HG03175 (cell line): ENCODE data around the gene MAPK6.
"Not testable (repeated sequence)": the region's sequence is repeated elsewhere in the genome, so short reads cannot be mapped to it uniquely, and the experiment has no call there.

Experiments
- ATAC-seq: cut with Tn5 transposase; IDR thresholded peaks from one replicate; pipeline ENCODE4 v1.9.1; 2021; ENCODE audit warnings: mild to moderate bottlenecking, moderate library complexity; ENCODE audit not compliant: unreplicated experiment

Gene MAPK6

DNA sequence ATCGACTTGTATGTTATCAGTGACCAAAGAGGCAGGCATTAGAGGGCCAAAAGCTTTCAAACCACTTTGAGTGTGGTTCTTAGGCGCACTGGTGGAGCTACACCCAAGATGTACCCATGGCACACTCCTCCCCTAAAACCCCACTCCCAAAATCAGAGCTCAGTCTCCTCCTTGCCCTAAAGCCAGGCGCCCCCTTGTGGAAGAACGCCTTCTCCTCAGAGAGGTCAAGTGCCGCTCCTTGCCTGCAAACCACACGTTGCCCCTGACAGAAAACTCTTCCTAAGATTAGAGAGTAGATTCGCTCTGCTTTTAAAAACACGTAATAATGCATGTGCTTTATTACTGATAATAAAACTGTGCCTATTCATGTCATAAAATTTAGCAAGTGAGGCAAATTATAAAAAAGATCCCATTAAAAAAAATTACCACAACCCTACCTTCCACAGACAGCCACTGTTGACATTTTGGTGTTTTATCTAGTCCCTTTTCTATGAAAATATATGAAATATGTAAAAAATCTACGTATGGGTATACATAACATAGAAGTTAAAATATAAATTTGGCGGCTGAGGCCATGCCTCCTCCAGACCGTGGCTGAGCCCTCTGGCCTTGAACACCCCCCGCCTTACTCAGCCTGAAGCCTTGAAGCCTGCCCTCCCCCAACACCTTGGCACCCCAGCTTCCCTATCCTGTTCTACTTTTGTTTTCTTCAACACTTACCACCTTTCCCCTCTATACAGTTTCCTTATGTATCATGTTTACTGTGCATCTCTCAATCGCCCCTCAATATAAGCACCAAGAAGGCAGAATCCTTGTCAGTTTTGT is 60.1 kb downstream of the MAPK6 start:
- no peak for ATAC-seq

DNA sequence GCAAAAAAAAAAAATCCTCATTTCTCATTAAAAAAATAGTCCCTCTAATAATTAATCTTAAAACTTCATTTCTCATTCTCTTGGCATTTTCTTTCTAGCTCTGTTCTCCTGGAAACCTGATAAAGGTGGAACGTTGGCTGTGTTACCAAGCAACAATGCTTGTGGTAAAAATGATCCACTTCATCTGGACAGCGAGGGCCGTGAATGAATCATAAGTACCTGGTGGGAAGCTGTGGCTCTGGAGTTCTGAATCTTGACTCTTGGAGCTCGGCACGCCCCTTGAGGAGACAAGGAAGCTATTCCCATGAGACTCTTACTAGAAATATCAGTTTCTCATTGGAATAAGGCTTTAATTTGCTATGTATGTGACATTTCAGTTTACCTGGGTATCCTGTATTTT is 61.0 kb downstream of the MAPK6 start:
- no peak for ATAC-seq

DNA sequence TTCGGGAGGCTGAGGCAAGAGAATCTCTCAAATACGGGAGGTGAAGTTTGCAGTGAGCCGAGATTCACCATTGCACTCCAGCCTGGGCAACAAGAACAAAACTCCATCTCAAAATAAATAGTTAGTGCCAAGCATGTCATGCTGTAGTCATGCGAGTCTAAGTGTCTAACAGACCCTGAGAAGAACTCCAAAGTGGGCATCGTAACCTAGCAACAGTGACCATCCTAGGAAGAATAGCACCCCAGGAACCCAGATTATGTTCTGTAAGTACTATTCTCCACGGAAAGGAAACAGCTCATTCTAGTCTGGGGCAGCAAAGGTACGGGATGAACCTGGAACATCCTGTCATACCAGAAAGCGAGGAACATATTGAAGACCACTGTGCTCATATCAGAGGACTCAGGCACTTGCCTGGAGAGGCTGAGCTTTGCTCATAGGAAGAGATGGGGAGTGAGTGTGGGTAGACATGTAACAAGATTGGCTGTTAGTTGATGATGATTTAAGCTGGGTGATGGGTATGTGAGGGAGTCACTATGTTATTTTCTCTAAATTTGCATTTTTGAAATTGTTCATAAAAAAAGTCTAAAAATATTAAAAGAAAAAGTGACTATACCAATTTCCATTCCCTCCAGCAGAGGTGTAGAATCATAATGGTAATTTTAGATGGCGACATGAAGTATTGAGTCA is 61.8 kb downstream of the MAPK6 start:
- ATAC-seq = no peak

DNA sequence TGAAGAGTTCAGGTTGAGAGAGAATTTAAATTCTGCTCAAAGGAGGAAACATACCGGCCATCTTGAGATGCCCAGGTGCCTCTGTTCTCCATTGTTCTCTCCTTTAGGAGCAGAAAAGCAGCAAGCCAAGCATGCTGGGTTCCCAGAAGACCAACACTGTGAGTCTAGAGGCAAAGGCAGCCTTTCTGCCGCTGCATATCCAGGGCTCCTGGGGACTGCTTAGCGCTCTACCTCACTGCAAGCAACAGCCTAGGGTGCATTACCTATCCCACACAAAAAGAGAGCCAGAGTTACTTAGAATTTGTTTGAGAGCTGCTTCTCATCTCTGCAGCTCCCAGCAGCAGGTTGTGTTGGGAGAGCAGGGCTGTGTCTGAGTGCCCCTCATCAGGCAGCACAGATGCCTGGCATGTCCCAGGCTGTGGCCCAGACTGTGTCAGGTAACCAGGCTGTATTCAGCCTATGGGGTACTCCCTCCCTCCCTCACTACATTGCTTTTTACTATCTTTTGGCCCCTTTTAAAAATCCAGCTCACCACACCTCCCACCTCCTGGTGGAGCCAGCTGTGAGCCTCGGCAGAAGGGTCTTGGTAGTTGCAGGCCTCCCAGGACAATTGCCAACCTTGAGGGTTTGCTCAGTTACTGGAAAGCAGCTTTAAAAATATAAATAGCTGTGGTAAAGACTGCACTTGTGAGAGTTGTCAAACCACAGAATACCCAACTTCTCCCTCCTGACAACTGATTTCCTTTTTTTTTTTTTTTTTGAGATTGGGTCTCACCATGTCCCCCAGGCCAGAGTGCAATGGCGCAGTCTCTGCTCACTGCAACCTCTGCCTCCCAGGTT is 63.4 kb downstream of the MAPK6 start:
- ATAC-seq = peak; percentile 73

DNA sequence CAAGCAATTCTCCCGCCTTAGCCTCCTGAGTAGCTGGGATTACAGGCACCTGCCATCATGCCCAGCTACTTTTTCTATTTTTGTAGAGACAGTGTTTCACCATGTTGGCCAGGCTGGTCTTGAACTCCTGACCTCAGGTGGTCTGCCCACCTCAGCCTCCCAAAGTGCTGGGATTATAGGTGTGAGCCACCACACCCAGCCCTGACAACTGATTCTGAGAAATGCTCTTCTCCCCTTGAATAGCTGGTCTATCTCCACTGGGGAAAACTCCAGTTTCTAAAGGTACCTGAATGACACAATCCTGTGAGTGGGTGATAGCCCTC is 64.0 kb downstream of the MAPK6 start:
- not testable (repeated sequence) for ATAC-seq

DNA sequence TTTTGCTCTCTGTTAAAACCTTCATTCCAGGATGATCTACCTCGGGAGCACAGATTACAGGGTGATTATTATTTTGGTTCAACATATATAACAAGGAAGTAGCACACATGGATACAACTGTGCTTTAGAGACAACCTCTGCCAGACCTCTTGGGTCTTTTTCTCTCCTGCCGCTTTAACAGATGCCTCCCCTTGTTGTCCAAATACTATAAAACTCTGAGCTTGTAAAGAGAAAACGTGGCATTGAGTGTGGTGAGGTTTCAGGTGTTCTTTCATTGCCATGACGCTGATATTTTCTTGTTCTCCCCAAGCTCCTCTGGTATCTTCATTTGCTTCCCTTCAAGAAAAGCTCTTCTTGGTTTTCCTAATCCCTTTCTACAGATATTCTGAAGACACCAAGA is 64.6 kb downstream of the MAPK6 start:
- ATAC-seq = no peak

DNA sequence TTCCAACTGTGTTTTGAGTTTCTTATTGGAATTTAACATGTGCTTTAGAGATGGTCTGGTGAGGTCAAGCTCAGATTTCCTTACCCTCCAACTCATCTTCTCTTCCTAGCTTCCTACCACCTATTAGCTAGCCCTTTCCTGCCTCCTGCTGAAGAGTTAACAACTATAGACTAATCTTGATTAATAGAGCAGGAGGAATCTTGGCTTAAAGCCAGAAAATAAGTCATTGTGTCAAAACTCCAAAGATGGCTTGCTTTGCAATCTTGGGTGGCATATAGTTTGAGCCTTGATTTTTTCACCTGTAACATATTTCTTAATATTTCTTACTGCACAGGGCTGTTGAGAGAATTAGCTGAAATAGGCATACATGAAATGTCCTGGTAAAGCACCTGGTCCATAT is 66.3 kb downstream of the MAPK6 start:
- ATAC-seq = no peak

DNA sequence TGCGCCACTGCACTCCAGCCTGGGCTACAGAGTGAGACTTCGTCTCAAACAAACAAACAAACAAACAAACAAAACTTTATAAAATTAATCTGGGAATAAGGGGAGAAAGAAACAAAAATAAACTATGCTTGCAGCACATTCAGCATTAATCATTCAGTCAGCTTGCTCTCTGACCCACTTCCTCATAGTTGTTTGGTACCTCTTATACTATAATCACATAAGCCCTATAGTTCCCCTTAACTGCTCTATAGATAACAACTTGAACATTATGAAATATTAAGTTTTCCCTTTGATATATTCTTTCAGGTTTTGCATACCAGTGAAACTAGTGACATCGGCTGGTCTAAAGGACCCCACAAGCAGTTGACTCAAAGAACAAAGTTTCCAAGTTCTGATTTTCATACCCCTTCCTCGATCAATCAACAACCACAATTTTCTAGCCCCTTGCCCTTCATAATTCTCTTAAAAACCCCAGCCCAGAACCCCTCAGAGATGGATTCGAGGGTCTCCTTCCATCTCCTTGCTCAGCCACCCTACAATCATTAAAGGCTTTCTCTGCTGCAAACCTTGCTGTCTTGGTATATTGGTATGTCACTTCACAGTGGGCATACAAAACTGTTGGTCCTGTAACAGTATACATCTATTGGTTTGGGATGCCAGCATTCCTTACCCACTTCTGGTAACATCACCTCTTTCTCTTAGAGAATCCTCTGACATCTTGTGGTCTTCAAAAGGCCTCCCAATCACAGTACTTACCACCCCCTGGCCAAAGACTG is 67.2 kb downstream of the MAPK6 start:
- no peak for ATAC-seq

DNA sequence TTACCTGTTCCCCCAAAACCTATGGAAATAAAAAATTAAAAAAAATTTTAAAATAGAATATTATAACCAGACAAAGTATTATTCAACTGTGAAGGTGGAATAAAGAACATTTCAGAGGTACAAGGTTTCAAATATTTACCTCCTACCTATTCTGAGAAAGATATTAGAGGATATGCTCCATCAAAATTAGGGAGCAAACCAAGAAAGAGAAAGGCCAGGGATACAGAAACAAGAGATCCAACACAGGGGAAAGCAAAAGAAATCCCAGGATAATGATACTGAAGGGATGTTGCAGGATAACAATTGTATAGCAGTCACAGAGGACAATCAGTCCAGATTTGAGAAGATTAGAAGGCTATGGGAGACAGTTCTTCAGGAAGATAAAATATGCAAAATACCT is 71.2 kb downstream of the MAPK6 start:
- no peak for ATAC-seq

DNA sequence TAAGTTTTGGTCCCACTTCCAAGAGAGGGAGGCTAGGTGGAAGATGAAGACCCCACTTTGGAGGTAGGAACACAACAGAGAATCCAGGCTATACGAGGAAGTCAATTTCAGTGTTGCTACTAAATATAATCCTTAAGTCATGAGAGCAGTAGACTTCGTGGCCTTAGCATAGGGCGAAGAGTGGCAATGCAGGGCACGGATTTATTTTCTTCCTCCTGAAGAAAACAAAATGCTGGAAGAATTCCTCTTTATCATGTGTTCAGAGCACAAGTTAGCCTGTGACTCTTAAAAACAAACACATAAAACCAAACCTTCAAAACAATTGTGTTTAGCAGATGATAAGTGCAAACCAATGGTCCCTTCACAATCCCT is 74.1 kb downstream of the MAPK6 start:
- no peak for ATAC-seq

DNA sequence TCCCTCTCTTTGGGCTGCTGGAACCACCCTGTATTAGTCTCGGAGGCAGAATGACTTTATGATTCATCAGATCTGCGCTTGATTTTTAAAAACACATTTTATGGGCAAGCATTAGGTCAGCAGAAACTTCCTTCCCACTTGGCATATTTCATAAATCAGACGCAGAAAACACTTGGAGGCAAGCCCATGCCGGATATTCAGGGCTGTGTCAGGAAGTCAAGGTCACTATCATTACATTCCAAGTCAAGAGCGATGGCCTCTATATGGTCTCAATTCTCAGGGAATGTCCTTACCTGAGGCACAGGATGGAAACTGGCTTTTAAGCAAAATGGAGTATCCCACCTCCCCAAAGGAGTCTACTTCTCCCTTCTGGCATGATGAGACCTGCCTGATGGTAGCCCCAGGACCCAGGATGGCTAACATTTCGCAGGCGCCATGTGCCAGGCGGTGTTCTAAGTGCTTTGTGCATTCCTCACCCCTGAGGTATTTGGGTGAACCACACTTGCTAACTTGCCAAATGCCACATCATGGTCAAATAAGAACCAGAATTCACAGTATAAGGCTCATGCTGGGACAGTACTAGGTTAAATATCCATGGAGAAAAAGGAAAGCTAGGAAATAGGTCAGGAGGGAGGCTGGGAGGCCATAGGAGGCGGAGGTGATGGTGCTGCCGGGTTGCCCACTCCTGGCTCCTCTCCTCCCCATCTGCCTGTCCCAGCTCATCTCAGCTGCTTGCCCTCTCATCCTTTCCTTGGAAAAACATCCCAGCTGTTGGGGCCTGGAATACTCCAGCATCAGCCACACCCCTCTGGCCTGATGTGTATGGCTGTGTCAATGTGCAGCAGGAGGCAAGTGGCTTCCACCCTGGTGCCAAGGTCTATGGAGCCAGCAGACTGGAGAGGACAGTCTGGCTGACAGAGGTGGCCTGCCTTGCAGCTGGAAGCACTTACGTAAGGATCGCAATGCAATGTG is 74.8 kb downstream of the MAPK6 start:
- ATAC-seq = no peak

DNA sequence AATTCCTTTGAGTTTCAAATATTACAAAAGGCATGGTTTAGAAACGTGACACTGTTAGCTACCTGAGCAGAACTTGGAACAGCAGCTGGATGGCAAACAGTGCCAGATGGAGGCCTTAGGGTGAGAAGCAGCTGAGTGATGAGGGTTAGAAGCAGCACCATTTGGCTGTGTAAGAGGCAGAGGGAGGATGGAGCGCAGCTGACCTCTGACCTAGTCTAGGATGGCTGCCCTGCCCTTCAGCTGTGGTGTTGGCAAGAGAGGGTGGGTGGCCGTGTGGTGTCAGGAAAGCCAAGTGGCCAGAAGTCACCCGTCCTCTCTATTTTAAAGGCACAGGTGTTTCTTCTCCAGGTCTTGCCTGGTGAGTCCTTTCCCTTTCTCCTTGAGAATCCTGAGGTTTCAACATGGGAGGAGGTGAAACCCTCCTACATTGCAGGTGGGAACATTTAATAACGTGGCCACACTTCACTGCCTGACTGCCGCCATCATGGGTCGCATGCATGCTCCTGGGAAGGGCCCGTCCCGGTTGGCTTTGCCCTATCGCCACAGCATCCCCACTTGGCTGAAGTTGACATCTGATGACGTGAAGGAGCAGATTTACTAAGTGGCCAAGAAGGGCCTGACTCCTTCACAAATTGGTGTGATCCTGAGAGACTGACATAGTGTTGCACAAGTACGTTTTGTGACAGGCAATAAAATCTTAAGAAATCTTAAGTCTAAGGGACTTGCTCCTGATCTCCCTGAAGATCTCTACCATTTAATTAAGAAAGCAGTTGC is 76.0 kb downstream of the MAPK6 start:
- ATAC-seq = no peak

DNA sequence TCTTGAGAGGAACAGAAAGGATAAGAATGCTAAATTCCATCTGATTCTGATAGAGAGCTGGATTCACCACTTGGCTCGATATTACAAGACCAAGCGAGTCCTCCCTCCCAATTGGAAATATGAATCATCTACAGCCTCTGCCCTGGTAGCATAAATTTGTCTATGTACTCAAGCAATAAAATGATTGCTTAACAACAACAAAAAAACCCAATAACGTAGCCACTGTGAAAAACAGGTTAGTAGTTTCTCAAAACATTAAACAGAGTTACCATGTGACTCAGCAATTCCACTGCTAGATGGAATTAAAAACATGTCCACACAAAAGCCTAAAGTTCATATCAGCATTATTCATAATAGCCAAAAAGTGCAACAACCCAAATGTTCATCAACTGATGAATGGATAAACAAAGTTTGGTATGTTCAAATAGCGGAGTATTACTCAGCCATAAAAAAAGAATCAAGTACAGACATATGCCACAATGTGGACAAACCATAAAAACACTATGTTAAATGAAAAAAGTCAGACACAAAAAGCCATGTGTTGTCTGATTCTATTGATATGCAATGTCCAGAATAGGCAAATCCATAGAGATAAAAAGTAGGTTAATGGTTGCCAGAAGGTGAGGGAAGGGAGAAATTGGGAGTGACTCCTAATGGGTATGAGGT is 76.7 kb downstream of the MAPK6 start:
- no peak for ATAC-seq

DNA sequence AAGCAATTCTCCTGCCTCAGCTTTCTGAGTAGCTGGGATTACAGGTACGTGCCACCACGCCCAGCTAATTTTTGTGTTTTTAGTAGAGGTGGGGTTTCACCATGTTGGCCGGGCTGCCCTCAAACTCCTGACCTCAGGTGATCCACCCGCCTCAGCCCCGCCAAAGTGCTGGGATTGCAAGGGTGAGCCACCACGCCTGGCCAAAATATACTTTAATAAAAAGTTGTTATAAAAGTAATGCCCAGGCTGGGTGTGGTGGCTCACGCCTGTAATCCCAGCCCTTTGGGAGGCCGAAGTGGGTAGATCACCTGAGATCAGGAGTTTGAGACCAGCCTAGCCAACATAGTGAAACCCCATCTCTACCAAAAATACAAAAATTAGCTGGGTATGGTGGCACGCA is 77.5 kb downstream of the MAPK6 start:
- not testable (repeated sequence) for ATAC-seq

DNA sequence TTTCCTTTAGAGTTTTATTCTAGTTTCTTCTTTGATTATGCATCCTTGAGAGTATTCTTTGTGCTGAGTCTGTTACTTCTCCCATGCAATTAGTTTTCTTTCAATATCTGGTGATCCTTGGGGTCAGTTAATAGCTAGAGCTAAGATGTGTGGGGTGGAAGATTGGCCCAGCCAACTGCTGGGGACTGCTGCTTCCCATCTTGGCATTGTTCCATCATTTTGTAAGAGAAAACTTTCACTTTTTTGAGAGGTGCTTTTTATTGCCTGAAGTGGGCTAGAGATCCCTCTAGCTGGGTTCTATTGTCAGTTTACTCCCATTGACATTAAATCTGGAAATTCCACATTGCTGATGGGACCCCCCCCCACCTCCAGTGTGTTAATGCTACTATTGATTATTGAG is 78.2 kb downstream of the MAPK6 start:
- ATAC-seq = no peak

DNA sequence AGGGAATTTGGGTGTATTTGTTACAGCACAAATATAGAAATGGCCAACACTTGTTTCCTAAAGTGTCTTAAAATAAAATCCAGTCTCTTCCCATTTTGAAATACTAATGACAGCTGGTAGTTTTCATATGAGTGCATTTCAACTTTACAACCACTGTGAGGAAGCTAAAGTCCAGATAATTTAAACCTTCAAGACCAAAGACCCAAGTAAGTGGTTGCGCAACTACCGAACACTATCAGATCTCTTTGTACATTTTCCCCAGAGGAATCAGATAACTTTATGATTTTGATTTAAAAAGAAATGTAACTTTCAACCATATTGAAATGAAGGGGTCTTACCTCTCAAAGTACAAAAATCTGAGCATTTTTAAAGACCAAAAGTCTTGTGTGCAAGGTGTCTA is 79.3 kb downstream of the MAPK6 start:
- no peak for ATAC-seq

DNA sequence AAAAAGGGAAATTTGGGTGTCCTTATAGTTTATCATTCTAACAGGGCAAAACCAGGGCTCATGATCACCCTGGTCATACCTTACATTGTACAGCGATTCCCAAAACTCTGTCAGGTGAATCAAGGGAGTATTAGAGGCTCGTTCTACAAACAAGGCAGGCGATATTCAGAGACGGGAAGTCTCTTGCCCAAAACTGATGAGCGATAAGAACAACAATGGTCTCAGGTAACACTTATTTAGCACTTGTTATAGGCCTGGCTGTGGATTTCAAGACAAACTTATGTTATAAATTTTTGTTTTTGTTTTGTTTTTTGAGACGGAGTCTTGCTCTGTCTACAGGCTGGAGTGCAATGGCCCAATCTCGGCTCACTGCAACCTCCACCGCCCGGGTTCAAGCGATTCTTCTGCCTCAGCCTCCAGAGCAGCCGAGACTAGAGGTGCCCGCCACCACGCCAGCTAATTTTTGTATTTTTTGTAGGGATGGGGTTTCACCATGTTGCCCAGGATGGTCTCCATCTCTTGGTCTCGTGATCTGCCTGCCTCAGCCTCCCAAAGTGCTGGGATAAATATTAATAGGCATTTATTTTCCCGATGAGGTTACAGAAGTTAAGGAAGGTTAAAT is 80.7 kb downstream of the MAPK6 start:
- ATAC-seq = no peak

DNA sequence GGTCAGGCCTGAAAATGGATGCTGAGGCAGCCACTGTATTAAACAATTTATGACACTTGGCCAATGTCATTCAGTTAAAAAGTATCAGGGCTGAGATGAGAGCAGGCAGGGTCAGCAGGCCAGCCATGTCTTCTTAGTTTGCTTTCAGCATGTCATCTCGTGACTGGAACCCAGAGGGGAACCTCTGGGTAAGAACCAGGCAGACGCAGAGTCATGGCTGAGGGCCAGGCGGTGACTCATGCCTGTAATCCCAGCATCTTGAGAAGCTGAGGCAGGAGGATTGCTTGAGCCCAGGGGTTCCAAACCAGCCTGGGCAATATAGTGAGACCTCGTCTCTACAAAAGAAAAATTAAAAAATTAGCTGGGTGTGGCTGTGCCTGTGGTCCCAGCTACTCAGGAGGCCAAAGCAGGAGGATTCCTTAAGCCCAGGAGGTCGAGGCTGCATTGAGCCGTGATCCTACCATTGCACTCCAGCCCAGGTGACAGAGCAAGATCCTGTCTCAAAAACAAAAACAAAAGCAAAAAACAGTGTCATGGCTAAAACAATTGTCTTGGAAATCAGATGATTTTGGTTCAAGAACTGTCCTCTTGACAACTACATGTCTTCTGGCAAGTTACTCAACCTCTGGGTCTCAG is 81.9 kb downstream of the MAPK6 start:
- no peak for ATAC-seq
